CD4-positive, alpha-beta T cell treated with Interleukin-4 for 4 hours (primary cell): ENCODE results near the gene FFAR4.
A peak's percentile ranks its signal among the peaks of the same experiment; 100 is the strongest.
"Not testable (repeated sequence)": the region's sequence is repeated elsewhere in the genome, so short reads cannot be mapped to it uniquely, and the experiment has no call there.

Experiments
- DNase-seq: peaks from one replicate; pipeline ENCODE4 v3.0.0-alpha.2; 2020

Gene FFAR4

DNA sequence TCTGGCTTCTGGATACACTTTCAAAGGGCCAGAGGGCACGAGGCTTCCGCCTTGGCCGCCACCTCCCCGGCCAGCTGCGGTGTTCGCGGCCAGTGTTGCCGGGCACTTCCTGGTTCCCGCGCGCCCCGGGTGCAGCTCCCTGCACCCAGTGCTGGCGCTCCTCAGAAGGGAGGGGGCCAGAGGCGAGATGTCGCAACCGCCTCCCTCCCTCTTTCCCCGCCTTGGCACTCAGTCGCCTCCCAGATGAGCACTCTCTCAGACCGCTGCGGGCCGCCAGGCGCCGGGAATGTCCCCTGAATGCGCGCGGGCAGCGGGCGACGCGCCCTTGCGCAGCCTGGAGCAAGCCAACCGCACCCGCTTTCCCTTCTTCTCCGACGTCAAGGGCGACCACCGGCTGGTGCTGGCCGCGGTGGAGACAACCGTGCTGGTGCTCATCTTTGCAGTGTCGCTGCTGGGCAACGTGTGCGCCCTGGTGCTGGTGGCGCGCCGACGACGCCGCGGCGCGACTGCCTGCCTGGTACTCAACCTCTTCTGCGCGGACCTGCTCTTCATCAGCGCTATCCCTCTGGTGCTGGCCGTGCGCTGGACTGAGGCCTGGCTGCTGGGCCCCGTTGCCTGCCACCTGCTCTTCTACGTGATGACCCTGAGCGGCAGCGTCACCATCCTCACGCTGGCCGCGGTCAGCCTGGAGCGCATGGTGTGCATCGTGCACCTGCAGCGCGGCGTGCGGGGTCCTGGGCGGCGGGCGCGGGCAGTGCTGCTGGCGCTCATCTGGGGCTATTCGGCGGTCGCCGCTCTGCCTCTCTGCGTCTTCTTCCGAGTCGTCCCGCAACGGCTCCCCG lies at the start of gene FFAR4:
FFAR4 (plus strand) TSS at position 231 of the 842 bp plus-strand sequence; CDS start at position 287, 56 bp downstream.
- DNase-seq, result no peak

DNA sequence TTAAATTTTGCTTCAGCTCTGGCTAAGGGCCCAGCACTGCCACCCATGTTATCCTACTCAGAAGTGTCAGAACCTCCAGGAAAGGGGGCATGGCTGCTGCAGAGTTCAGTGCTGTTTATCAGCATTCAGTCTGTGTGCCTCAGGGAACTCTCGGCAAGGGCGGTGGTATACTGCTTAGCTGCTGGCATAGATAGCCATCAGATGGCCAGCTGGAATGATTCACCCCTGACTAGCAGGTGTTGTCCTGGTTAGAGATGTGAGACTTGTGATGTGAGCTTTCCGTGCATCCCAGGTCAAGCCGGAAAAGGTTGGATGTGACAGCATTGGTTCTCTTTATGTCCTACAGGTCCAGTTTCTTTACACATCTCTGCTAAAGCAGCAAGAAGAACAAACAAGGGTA lies 47.9 kb upstream of the FFAR4 start:
- no peak for DNase-seq

DNA sequence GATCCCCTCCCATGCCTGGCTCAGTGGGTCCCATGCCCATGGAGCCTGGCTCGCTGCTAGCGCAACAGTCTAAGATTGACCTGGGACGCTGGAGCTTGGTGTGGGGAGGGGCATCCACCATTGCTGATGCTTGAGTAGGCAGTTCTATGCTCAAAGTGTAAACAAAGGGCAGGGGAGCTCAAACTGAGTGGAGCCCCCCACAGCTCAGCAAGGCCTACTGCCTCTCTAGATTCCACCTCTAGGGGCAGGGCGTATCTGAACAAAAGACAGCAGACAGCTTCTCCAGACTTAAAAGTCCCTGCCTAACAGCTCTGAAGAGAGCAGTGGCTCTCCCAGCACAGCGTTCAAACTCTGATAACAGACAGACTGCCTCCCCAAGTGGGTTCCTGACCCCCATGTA lies 31.2 kb upstream of the FFAR4 start:
- no peak for DNase-seq

DNA sequence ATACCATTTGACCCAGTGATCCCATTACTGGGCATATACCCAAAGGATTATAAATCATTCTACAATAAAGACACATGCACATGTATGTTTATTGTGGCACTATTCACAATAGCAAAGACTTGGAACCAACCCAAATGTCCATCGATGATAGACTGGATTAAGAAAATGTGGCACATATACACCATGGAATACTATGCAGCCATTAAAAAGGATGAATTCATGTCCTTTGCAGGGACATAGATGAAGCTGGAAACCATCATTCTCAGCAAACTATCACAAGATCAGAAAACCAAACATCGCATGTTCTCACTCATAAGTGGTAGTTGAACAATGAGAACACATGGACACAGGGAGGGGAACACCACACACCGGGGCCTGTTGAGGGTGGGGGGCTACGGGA lies 25.6 kb upstream of the FFAR4 start:
- DNase-seq, result not testable (repeated sequence)

DNA sequence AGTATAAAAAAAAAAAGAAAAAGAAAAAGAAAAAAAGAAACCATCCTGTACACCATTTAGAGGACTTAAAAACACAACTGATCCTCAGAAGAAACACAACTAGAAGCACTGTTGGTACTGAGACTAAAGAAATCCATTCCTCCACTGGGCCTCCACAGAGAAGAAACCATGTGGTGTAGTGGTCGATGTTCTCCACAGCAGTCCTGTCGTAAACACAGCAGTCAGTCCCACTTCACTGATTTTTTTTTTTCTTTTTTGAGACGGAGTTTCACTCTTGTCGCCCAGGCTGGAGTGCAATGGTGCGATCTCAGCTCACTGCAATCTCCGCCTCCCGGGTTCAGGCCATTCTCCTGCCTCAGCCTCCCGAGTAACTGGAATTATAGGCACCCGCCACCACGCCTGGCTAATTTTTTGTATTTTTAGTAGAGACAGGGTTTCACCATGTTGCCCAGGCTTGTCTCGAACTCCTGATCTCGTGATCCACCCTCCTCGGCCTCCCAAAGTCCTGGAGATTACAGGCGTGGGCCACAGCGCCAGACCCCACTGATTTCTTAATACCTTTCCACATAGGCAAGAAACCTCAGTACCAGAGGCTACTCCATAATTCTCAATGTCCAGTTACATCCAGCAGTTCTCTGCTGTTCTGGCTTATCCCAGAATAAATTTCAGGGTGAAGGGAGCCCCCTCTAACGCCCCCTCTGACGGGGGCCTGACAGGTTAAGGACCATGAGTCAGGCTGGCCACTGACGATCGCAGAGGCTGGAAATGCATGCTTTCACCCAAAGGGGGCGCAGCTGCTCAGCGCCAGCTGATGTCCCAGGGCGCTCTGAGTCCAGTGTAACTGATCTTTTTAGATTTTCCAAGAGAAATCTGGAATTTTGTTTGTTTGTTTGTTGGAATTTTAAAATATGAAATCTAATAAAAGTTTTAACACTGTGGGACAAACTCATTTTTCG lies 24.8 kb upstream of the FFAR4 start:
- peak; percentile 15 for DNase-seq

DNA sequence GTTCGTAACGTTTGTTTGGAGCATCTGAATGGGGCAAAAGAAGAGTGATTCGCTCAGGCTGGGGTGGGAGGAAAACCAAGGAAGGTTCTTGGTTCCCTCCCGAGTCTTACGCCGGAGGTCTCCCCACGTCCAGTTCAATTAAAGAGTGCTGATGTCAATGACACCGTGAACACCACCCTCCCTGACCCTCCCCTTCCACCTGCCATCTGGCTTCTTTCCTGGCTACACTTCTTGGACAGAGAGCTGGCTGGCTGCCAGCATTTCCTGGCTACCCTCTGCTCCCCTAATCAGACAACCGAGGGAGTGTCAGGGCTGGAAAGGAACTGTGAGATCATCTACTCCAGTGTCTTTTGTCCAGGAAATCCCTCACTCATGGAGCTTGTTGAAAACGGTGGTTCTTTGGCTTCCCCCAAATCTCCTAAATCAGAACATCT lies 24.1 kb upstream of the FFAR4 start:
- no peak for DNase-seq

DNA sequence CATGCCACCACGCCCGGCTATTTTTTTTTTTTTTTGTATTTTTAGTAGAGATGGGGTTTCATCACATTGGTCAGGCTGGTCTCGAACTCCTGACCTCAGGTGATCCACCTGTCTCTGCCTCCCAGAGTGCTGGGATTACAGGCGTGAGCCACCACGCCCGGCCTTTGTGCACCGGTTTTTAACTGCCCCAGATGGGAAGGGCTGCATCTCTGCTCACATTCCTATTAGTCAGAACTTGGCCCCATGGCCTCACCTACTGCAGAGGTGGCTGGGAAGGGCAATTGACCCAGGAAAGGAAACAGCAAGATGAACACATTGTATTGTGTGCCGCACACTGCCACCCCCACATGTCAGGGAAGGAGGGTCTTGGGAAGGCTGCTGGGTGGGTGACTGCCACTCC lies 19.5 kb upstream of the FFAR4 start:
- not testable (repeated sequence) for DNase-seq

DNA sequence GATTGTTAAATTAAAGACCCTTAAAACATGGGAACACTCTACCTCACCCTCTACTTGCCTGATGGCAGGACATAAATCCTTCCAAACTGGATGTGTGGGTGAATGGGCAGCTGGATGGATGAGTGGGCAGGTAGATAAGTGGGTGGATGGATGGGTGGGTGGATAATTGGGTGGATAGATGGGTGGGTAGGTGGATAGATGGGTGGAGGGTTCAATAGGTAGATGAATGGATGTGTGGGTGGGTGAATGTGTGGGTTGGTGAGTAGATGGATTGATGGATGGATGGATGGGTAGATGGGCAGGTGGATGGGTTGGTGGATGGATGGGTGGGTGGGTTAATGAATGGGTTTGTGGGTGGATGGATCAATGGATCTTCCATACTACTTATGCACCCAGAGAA lies 18.9 kb upstream of the FFAR4 start:
- no peak for DNase-seq

DNA sequence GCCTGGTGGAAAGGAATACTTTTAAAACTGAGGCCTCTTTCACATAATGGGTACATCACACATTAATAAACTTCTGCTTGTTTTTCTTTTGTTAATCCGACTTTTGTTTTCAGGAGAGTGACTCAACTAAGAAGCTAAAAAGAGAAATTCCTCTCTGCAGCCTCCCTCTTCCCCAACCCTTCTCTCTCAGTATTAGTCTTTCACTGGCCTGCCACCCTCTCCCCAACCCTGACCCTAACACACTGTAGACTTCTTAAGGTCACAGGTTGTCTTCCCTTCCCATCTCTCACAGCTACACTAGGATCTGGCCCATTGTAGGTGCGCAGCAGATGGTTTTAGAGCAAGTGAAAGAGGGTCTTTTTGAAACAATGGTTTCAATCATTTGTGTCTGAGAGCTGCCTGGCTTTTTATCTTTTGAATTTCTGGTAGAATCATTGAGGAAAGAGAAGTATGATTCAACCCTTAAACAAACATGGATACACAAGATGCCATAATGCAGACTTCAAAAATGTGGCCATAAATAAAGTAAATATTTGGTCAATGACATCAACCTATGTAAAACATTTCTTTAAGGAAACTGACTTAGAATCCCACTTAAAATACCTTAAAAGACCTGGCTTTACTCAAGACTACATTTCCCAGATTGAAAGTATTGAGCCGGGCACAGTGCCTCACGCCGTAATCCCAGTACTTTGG lies 17.9 kb upstream of the FFAR4 start:
- no peak for DNase-seq

DNA sequence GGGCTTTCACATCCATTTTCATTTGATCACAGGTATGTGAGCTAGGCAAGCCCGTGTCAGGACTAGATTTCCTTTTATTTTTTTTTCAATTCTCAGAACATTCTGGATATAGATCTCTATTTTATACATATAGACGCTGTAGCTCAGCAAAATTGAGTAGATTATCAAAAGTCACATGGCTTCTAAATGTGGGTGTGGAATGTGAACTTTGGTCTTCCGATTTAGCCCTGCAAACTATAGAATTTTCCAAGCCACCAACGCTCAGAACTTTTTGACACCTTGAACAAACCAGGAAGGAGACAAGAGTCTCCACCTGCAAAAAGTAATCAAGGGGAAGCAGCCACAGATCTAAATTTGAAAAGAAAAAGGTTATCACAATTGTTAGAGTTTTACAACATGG lies 15.9 kb upstream of the FFAR4 start:
- no peak for DNase-seq

DNA sequence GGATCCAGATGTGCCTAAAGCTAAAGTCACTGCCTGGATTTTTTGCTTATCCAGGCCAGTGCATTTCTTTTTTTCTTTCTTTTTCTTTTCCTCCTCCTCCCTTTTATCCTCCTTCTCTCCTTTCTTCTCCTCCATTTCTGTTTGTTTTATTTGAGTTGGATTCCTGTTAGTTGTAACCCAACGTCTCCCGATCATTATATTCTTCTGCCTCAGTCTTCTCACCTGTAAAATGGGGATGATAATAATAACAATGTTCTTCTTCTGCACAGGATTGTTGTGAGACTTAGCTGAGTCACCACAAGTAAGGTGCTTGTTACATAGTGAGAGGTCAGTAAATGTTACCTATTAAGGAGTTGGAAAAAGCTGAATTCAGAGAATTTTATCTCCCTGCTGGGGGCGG lies 13.7 kb upstream of the FFAR4 start:
- DNase-seq, result no peak

DNA sequence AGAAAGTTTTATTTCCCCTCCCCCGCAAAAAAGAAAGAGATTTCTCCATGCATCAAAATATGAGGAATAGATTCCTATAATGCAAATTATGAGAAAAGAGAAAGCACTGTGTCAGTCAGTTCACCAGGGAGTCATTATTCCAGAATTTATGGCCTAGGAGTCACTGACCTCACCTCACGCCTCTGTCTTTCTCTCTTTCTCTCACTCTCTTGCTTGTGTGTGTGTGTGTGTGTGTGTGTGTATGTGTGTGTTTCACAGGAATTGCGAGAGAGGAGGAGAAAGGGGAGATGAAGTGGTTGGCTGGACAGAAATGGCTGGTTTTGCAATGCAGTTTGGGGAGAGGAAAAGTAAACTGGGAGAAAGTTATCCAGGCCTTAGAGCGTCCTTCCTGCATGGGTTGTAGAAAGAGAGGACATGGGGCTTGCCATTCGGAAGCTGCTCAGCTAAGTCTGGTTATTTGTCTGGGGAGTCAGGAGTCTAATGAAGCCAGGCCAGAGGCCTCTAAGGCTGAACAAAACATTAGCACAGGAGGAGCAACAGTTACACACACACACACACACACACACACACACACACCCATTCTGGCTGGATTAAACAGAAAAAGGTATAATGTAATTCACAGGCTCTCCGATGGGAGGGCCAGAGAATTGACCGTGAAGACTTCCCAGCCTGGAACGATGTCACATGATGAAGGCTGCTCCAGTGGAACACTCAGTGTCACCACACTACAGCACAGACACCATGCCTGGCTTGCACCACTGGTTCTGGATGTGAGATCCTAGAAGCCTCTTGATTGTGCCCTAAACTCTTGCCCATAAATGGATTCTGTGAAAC lies 12.8 kb upstream of the FFAR4 start:
- no peak for DNase-seq

DNA sequence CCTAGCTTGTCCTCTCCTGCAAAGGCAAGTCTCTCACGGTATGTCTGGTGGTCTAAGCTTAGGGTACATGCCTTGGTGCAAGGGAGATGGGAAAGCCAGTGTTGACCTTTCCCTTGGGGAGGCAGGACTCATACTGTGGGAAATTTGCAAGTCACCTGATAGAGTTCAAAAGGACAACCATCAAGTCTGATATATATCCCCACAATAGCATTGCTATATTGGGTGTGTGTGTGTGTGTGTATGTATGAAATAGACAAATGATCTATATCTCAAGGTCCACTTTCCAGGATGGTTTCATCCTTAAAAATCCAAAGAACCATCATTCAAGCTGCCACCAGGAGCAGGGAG lies 12.2 kb upstream of the FFAR4 start:
- no peak for DNase-seq

DNA sequence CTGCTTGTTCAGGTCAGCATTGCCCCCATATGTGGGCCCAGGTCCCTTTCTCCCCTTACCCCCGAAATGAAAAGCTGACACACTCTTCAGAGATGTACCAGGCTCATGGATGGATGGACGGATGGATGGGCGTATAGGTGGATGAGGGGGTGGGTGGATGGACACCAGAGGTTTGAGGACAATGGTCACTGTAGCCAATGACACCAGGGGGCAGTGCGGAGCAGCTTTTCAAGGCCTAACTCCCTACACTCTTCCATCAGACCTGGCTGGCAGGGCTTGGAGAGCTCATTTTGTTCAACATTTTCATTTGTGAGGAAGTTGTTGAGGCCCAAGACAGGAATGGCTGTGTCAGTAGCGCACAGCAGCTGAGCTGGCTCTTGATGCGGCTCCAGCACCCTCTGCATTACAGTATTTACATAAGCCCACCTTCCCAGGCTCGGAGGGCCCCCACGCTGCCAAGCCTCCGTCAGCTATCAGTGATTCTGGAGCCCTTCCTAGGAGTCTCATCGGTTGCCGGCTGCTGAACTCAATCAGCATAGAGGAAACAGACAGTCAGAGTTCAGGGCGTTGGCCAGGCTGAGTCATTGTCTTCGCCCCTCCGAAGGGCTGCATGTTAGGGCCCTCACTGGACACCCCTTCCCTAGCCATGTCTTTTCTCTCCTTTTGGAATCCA lies 11.6 kb upstream of the FFAR4 start:
- DNase-seq, result peak; percentile 26

DNA sequence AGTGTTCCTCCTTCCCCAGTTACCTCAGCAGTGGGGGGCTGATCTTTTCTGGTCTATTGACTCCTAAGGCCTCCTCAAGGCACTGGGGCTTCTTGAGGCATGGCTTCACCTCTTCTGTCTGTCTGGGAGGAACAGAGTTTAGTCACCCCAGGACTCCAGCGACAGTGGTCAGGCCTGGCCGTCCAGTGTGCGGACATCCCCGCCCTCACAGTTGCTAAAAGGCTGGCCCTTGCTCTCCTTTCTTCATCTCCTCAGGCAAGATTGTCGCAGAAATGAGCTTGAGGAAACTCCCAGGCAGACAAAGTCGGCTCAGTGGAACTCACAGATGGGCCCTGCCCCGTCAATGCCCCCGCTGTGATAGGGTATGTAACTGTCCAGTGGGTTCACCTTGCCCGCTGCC lies 7.0 kb upstream of the FFAR4 start:
- no peak for DNase-seq

DNA sequence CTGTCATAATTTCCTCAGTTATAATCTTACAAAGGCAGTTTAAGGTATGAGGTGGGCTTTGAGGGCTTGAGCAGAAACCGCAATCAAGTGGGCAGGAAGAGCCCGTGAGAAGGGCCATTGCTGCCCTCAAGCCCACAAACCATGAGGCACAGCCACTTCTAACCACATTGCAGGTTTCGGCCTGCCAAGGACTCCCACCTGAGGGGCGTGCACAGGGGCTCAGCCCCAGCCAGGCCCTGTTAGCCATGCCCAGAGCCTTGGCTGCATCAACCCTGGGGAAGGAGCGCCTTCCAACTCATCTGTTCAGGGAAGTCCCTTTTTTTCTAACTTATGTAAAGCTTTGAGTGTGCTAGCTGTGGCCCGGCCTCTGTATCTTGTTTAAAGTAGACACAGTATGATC lies 5.9 kb upstream of the FFAR4 start:
- DNase-seq, result no peak

DNA sequence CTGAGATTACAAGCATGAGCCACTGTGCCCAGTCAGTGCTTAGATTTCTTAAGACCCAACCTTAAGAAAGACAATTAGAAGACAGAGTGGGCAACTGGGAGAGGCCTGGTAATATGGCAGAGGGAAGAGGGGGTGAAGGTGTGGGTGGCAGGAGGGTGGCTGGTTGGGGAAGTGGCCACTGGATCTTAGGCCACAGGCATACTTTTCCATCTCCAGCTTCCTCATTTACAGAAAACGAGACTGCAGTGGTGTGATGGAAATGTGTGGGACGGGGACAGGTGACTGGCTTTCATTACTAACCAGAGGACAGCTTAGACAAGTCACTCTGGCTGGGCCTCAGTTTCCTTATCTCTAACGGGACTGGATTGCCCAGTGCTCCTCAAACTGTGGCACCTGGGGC lies 1.0 kb upstream of the FFAR4 start:
- no peak for DNase-seq

DNA sequence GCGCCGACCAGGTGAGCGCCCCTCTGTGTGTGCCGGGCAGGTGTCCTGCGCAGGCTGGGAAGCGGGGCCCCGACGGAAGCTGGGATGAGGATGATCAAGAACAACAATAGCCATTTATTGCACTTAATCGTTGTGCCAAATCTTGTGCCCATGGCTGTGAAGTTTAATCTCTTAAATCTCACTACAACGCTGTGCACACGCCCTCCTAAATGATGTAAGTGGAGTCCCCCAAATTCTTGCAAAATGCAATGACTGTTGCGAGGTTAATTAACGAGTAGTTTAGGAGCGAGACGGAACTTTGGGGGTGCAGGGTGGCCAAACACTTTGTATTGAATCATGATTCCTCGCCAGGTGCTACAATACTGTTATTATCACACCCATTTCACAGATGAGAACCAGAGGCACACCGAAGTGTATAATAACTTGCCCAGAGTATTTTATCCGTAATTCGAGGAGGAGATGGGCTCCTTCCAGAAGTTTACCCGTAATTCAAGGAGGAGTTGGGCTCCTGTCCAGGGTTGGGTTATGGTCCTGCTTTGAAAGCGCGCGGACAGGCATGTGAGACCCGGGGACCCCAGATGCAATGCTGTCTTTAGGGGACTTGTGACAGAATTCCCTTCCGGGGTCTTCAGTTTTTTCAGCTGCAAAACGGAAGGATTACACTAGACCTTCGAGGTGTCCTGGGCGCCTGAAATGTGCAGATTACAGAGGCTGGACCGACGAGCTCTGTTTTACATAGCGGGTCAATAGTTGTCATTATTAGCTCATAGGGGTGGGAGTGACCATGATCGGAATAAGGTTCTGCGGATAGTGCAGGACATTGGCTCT lies 1.0 kb downstream of the FFAR4 start:
- DNase-seq, result no peak

DNA sequence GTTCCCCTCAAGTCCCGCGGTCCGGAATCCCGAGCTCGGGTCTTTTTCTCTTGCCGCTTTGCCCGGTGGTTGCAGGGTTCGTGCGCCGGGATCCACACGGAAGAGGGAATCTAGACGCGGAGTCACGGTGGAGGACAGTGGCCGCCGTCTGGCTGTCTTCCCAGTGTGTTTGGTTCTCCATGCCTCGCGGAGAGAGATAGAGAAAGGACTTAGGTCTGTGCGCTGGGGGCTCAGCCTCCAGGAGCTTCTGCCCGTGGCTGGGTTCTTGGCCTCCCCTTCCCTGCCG lies 1.6 kb downstream of the FFAR4 start:
- no peak for DNase-seq

DNA sequence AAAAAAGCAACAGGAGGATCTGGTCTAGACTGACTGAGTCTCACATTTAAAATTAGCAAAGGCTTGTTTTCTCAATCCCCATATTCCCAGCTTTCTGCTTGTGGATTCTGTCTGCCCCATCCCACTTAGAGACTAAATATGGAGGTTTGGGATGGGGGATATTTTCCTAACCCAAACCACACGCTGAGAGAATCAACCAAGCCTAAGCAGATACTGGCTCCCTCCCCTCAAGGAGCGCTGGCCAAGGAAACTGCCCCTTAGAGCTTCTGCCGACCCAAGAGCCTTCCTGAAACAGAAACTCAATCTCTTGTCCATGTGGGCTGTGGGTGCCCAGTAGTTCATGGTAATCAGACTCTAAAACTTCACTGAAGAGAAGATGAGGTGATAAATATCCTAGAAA lies 3.9 kb downstream of the FFAR4 start:
- DNase-seq, result no peak

DNA sequence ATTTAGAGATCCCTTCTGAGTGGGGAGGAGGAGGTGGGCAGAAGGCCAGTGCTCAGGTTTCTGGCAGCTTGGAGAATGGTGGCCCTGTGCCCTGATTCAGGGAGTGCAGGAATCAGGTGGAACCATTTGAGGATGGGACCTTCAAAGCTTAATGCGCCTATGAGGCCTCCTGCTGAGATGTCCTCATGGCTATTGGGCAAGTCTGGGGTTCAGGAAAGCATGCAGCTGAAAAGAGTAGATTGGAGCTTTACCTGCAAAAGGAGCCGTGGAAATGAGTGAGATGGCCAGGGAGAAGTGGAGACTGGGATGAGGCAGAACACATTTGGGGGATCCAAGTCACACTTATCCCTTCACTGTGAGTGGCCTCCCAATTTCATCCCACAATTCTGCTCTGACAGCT lies 6.1 kb downstream of the FFAR4 start:
- no peak for DNase-seq
